SIG-M5 (cell line): ENCODE results near the gene C17orf114.

ENCODE experiments used
- DNase-seq: peaks from one replicate; lab custom pipeline; 2025; lab: John Stamatoyannopoulos, UW

Gene C17orf114

DNA sequence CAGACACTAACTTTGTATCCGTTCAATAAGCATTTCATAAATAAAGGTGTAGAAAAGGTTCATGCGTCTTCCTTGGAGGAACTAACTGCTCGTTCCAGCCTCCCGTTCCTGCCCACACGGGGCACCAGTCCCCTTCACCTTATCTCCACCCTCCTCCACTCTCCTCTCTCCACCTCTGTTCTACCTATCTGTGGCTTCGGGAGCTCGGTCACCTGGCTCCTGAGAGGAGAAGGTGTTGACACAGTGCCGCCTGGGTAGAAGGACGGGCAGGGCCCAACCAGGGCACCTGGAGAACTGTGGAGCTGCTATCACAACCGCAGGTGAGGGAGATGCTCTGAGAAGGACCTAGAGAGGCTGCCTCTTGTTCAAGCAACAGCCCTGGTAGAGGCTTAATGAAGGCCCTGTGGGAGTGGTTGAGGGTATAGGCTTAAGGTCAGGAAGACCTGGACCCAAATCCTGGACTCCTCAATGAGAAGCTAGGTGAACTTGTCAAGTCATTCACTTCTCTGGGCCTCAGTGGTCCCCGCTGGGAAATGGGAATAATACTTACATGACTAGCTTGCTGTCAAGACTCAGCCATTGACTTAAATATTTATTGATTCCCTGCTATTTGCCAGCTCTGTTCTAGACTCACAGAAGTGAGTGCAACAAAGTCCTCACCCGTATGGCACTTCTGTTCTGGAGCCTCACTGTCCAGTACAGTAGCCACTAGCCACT lies 21.4 kb upstream of the C17orf114 start:
- DNase-seq, result no peak

DNA sequence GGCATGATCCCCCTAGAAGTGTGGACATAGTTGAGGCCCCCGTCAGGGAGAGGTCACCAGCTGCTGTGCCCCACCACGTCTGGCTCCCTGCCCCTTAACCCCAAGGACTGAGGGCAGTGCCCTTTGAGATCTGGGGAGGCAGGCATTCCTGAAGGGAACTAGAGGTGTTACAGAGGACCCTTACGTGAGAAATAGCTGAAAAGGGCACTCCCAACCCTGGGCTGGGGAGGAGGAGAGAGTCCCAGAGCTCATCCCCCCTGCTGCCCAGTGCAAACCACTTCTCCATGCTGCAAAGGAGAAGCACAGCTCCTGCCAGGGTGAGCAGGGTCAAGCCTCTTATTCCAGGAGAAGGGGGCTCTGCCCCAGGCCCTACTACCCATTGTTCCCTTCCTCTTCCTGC lies 20.7 kb upstream of the C17orf114 start:
- DNase-seq, result no peak

DNA sequence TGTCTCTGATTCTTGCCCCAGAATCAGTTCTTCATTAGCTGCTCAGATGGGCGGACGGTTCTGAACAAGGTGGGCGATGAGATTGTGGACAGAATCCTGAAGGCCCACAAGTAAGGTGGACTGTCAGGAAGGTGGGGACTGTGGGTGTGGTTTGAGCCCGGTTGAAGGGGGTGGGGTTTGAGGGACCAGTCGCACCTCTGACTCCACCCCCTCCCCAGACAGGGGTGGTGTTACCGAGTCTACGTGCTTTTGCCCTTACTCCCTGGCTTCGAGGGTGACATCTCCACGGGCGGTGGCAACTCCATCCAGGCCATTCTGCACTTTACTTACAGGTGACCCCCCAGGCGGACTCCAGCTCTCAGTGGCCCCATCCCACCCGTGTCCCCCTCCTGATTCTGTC lies 16.1 kb upstream of the C17orf114 start:
- DNase-seq, result no peak

DNA sequence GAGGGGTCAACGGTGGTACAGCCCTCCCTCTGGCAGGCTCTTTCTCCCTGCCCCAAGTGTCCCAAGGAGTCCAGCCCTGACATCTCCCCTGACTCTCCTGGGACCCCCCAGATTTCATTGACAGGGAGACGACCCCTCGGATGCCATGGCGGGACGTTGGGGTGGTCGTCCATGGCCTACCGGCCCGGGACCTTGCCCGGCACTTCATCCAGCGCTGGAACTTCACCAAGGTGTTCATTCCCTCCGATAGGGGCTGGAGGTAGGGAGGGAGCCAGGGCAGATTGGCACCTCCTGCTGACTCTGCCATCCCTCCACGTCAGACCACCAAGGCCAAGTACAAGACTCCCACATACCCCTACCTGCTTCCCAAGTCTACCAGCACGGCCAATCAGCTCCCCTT lies 14.7 kb upstream of the C17orf114 start:
- no peak for DNase-seq

DNA sequence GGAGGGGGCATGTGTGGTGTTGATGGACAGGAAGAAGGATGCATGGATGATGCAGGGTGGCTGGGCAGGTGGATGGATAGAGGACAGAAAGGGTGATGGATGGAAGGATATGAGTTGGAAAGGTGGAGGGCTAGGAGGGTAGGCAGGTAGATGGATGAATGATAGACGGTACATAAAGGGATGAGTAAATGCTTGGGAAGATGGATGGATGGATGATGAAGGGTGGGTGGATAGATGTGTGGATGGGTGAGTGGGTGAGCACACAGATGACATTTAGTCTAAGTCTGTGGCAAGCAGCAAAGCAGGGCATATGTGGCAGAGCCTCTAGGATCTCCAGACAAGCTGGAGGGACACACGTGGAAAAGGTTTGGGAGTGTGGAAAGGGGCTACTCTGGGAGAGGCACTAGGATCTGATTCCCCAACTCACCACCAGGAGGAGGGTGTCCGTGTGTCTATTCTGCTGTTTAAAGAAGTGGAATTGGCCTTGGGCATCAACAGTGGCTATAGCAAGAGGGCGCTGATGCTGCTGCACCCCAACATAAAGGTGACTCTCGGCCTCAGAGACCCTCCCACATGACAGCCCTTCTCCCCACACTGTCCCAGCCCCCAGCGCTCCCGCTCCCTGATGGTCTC lies 13.0 kb upstream of the C17orf114 start:
- DNase-seq, result no peak

DNA sequence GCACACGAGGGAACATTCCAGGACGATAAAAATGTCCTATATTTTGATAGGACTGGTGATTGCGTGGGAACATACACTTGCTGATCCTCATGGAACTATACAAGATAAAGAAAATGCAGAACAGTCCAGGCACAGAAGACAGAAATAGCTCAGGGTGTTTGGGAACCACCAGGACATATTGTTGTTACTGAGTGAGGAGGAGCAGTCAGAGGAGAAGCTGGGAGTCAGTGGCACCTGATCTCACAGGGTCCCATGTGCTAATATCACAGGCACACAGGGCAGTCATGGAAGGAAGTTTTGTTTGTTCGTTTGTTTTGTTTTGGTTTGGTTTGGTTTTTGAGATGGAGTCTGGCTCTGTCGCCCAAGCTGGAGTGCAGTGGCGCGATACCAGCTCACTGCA lies 10.6 kb upstream of the C17orf114 start:
- DNase-seq, result no peak

DNA sequence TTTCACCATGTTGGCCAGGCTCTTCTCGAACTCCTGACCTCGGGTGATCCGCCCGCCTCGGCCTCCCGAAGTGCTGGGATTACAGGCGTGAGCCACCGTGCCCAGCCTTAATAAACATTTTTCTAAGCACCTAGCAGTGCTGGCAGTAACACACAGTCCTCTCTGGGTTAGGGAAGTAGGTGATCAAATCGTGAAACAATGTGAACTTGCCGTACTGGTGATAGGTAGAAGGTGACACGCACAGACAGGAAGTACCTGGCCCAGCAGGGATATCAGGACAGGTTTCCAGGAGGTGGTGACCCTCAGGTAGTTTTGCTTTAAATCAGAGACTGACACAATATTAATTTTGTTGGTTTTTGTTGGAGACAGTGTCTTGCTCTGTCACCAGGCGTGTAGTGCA lies 9.3 kb upstream of the C17orf114 start:
- DNase-seq, result no peak

DNA sequence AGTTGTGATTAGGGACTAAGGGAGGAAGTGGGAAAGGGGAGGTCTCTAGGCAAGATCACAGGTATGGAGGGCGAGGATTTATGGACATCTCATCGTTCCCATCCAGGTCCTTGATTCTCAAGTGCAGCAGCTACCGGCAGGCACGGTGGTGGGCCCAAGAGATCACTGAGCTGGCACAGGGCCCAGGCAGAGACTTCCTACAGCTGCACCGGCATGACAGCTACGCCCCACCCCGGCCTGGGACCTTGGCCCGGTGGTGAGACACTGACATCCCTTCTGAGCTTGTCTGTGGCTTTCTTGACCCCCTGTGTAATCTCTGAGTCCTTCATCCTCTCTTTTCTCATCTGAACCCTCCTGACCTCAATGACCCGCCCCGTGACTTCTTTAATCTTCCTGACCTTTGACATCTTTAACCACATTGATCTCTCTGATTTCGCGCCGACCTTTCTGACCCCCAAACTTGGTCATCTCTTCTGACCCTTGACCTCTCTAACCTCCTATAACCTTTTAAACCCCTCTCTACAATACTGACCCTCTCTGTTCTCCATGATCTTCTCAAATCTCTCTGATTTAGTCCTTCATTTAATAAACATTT lies 8.7 kb upstream of the C17orf114 start:
- no peak for DNase-seq

DNA sequence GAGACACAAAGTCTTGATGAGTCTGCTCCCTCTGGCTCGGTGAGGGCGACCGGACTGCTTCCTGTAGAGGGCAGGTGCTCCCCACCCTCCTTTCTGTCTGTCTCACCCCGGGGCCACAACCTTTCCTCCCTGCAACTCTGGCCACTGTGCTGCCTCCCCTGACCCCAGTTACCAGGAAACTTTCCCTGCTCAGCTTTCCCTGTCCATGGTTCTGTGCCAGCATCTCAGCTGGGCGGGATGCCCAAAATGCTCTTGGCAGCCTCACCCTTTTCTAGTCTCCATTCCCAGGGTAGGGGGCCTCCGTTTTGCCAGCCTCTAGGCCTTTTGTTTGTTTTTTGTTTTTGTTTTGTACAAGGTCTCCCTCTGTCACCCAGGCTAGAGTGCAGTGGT lies 6.2 kb upstream of the C17orf114 start:
- no peak for DNase-seq

DNA sequence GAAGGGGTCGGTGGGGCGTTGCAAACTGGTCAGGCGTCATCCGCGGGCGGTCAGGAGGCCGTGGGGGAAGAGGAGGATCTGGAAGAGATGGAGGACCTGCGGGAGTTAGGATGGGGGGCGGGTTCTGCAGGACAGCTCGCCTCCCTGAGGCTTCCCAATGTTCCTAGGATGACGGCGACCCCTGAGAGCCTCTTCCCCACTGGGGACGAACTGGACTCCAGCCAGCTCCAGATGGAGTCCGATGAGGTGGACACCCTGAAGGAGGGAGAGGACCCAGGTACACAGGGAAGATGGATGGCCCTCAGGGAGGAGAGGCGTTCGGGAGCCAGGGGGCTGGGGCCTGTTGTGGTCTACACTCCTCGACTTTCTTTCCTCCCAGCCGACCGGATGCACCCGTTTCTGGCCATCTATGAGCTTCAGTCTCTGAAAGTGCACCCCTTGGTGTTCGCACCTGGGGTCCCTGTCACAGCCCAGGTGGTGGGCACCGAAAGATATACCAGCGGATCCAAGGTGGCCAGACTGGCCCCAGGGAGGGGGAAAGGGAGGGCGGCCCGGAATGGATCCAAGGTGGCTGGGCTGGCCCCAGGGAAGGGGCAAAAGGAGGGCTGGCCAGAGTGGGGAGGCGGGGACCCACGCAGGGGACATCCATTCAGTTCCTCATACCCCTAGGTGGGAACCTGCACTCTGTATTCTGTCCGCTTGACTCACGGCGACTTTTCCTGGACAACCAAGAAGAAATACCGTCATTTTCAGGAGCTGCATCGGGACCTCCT lies 5.7 kb upstream of the C17orf114 start:
- DNase-seq, result no peak

DNA sequence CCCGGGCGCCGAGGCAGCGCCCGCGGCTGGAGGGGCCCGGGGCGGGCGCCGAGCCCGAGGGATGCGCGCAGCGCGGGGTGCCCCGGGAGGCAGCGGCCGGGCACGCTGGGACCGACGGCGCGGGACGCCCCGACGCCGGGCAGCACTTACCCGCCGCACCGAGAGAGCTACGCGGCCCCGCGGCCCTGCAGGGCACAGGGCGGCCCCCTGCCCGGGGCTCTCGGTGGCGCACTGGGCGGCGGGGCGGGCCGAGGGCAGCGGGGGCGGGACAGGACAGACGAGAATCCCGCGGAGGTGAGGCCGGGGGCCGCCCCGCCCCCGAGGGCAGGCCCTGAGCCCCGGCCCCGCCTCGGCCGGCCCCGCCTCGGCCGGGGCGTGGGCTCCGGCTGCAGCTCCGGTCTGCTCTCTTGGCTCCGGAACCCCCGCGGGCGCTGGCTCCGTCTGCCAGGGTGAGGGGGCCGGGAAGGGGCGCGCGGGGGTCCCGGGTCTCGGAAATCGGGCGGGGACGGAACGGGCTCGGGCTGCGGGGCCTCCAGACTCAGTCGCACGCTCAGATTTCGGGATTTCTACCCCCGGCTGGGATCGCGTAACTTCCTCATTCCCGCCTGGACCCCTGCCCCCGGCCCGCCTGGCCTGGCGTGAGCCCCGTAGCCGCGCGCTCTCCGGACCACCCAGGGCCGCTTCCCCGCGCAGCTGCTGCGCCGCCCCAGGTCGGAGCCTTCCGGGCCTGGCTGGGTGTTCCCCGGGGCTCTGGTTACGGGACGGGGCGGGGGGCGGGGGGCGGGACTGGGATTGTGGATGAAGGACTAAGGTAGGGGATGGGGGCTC lies 4.9 kb upstream of the C17orf114 start, which contains the start of gene PLD2:
PLD2 (plus strand) TSS at position 376 of the 828 bp plus-strand sequence. CDS start 621 bp downstream, outside the sequence.
- DNase-seq, result no peak

DNA sequence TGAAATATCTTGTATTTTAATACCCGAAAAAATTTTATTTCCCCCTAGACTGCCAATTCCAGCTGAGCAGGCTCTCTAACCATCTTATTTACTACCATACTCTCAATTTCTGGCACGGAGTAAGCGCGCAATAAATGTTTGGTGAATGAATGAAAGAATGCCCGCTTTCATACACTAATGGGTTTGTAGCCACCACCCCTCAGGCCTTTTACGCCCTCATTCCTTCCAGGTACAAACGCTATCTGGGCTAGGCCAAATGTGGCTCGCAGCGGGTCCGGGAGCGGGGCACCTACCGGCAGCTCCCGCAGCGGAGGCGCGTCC lies 4.3 kb upstream of the C17orf114 start:
- no peak for DNase-seq

DNA sequence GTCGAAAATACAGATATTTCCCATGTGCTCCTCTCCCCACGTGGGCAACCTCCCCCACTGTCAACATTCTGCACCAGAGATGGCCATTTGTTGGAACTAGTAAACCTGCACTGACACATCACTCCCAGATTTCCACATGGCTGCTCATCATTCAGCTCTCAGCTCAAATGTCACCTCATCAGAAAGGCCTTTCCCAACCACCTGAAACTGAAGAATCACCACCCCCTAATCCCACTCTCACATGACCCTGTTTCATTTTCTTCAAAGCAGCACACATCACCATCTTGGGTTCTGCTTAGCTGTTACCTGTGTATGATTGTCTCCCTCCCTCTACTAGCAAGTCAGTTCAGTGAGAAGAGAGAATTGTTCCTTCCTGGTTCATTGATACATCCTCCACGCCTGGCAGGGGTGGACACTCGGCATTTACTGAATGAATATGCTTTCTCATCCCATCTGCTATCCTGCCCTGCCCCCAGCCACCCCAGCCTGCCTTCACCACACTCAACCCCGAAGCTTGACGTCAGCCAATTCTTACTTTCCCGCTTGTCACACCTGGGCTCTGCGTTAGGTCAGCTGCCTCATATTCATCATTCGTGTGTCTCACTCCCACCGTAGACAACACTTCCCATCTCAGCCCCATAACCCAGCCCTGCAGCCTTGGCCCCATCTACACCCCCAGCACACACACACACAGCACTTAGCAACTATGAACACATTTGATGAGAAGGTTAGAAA lies 1.5 kb downstream of the C17orf114 start:
- DNase-seq, result no peak

DNA sequence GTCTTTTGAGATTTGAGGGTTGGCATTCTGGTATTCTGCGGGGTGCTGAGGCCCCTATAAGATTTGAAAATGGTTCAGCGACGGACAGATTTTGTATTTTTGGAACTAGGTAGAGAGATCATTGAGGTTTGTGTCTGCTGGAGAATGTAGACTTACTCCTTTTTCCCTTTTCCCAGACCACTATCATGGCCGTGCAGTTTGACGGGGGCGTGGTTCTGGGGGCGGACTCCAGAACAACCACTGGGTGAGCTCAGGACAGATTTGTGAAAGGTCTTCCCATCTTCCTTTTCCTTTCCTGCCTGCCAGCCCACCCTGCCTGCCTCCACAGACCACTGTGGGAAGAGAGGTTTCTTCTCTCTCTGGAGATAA lies 5.6 kb downstream of the C17orf114 start:
- no peak for DNase-seq

DNA sequence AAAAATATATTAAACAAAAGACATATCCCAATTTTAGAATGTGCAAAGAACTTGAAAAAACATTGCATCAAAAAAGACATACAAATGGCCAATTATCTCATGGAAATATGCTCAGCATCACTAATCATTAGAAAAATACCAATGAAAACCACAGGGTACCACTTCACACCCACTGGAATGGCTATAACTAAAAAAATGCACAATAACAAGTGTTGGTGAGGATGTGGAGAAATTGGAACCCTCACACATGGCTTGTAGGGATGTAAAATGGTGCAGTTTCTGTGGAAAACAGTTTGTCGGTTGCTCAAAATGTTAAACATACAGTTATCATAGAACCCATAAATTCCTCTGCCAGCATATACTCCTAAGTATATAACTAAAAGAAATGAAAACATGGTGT lies 7.0 kb downstream of the C17orf114 start:
- no peak for DNase-seq

DNA sequence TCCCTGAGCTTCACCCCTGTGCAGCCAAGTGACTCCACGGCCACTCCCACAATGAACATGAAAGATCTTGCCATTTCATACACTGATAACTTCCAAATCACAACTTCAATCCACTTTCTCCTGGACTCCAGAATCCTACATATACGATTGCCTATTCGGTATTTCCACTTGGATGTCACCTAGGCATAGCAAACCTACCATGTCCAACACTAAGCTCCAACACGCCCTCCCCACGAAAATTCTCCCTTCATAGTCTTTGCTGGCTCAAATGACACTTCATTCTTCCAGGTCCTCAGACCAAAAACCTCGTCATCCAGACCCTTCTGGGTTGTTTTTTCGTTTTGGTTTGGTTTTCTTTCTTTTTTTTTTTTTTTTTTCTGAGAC lies 11.4 kb downstream of the C17orf114 start:
- DNase-seq, result no peak

DNA sequence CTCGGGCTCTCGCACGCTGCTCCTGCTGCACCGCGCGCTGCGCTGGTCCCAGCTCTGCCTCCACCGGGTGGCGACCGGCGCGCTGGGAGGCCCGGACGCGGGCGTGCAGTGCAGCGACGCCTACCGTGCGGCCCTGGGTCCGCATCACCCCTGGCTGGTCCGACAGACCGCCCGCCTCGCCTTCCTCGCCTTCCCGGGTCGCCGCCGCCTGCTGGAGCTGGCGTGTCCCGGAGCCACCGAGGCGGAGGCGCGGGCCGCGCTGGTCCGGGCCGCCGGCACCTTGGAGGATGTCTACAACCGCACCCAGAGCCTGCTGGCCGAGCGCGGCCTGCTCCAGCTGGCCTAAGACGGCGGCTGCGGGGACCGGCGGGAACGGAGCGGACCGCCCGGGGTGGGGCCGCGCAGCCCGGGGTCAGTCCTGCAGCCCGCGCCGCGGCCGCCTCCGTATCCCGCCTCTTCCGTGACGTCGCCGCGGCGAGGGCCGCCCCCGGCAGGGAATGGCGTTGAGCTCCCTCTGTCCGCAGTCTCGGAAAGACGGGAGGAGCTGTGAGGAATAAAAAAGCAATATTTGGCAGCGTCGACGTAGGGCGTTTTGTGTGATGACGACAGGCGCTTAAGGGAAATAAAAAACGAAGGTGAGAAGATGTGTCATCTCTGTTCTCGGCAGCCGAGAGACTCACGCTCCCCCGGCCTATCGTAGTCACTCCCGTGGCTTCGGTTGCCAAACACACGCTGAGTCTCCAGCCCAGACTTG lies 12.0 kb downstream of the C17orf114 start:
- peak; percentile 41 for DNase-seq

DNA sequence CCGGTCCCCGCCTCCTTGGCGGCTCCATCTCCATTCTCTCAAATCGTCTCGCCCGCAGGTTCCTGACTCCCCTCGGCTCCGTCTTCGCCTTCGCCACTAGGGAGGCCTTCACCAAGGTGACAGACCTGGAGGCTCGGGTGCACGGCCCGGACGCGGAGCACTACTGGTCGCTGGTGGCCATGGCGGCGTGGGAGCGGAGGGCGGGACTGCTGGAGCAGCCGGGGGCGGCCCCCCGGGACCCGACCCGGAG lies 12.5 kb downstream of the C17orf114 start:
- no peak for DNase-seq

DNA sequence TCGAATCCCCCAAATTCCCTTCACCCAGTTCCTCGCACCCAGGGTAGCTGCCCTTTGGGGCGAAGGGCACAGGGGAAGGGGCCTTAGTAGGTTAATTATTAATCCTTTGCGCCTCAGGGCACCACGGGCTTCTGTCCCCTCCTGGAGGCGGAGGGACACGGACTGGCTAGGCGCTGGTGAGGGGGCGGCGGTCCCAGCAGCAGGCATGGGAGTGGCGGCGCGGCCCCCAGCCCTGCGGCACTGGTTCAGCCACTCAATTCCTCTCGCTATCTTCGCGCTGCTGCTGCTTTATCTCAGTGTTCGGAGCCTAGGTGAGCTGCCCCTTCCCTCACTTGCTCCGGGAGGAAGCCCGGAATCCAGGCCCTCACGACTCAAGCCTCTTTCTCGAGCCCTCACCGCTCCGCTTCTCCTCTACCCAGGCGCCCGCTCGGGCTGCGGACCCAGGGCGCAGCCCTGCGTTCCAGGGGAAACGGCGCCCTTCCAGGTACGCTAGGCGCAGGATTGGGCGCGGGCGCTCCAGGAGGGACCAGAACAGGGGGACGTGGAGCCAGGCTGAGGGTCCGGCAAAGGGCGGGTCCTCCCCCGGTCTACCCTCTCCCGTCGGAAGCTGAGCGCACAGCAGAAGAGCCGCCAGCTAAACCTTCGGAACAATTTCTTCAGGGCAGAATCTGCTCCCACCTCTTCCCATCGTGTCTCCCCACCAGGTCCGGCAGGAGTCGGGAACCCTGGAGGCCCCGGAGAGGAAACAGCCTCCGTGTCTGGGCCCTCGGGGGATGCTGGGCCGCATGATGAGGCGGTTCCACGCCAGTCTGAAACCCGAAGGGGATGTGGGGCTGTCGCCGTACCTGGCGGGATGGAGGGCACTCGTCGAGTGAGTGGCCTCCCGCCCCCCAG lies 13.1 kb downstream of the C17orf114 start, which contains the start of gene GLTPD2:
GLTPD2 (plus strand) TSS at position 158 of the 894 bp plus-strand sequence; CDS start at position 206, 48 bp downstream.
- DNase-seq, result no peak
